Measurements from ENCODE around the gene ANKRD61. TPM values are rescaled to one million over a fixed set of nuclear protein-coding genes. Genes with fewer than 3 reads are reported as not detected.
"Not testable (repeated sequence)": the region's sequence is repeated elsewhere in the genome, so short reads cannot be mapped to it uniquely, and the experiment has no call there.

ANKRD61 gene
- total RNA-seq, 1 experiment from 2014 or later = 0.24 TPM

DNA sequence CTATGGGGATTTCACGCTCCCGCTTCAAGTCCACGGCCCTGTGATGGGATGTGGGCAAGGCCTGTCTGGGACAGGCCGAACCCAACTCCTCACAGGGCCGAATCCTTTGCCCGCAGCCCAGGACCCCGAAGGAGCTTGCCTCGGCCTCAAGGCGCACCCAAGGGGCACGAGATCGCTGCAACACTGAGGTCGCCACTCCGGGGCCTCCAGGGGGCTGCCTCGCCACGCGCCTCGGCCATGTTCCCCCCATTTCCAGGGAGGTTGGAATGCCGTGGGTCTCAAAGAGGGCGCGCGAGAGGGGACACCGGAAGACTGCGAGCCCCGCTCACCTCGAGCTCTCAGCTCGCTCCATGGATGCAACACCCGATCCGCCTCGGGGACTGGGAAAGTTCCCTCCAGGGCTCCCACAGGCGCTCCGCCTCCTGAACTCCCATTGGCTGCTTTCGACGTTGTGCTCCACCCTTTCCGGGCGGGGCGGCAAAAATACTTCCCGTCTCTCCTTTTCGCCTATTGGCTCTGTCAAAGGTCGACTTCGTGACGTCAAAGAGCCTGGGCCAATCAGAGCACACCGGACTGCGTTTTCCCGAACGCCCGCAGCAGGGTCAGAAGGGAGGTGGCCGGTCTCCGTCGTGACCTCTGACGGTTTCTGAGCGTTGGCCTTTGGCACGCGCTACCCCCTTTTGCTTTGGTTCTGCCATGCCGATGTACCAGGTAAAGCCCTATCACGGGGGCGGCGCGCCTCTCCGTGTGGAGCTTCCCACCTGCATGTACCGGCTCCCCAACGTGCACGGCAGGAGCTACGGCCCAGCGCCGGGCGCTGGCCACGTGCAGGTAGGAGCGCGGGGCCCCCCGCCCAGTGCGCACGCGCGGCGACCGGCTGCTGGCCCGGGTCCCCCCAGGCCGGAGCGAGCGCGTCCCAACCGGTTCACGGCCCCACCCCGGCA lies 22.2 kb upstream of the ANKRD61 start, which contains the start of the genes AIMP2 and PMS2:
AIMP2 (plus strand) TSS at position 605 of the 944 bp plus-strand sequence; CDS start at position 697, 92 bp downstream.
PMS2 (minus strand) TSS at position 382 of the 944 bp plus-strand sequence; CDS start at position 352, 30 bp downstream.
- Histone ChIP-seq H3K9ac (ENCODE audit: extremely low read depth, insufficient read length, low read length) (peak within 1 kb of the TSS; percentile 91), H3K79me1 (ENCODE audit: insufficient read depth, low read depth, low read length, poor library complexity, severe bottlenecking) (peaks cover 11% of the 10 kb centered on the region), H3K4me1 (ENCODE audit: insufficient read depth, low read length) (no peaks in the 10 kb centered on the region), H4K8ac (replicated peaks; ENCODE audit: insufficient read length, low read depth, low read length) (no peak within 1 kb of the TSS), H2BK20ac (ENCODE audit: low read depth, low read length, poor library complexity, severe bottlenecking) (no peak within 1 kb of the TSS), H3K79me2 (ENCODE audit: insufficient read depth, low read length) (peaks cover 4% of the 10 kb centered on the region; the same call in 1 of the 2 replicates), H3K23ac (ENCODE audit: insufficient read length, low read depth, low read length) (no peak within 1 kb of the TSS), H3K4ac (ENCODE audit: low read depth, low read length) (no peak within 1 kb of the TSS; the same call in 1 of the 2 replicates), H4K5ac (ENCODE audit: insufficient read length, low read depth, low read length) (peak within 1 kb of the TSS; percentile 41), H2BK12ac (ENCODE audit: insufficient read length, low read depth, low read length) (no peak within 1 kb of the TSS), H2AK5ac (ENCODE audit: insufficient read length, low read length) (no peak within 1 kb of the TSS), H4K91ac (ENCODE audit: insufficient read length, low read depth, low read length) (no peak within 1 kb of the TSS), H2BK15ac (ENCODE audit: low read depth, low read length) (no peak within 1 kb of the TSS), H3K27ac (ENCODE audit: insufficient read length, low read depth, low read length) (peak within 1 kb of the TSS; percentile 23), H3K4me2 (ENCODE audit: insufficient read depth, insufficient read length, low read length) (peak within 1 kb of the TSS; percentile 92), H2BK120ac (ENCODE audit: low read depth, low read length, poor library complexity, severe bottlenecking) (no peak within 1 kb of the TSS), H3K14ac (ENCODE audit: insufficient read depth, low read length) (peak within 1 kb of the TSS; percentile 99), H3K9me3 (ENCODE audit: control insufficient read depth, low read depth, low read length) (no peaks in the 10 kb centered on the region), H3T11ph (ENCODE audit: low read length) (no peak within 1 kb of the TSS), H4K20me1 (ENCODE audit: control insufficient read depth, insufficient read depth, insufficient read length) (peaks cover 2% of the 10 kb centered on the region), H2BK5ac (ENCODE audit: insufficient read length, low read length) (no peak within 1 kb of the TSS), H3K56ac (ENCODE audit: insufficient read length, low read depth, low read length) (no peak within 1 kb of the TSS), H3K23me2 (ENCODE audit: insufficient read length, low read depth, low read length, poor library complexity, severe bottlenecking) (peaks cover 2% of the 10 kb centered on the region), H3K27me3 (ENCODE audit: insufficient read depth, low read length) (no peaks in the 10 kb centered on the region), H2AFZ (ENCODE audit: low read length) (no peak within 1 kb of the TSS), H3K18ac (ENCODE audit: insufficient read length, low read depth, low read length) (peak within 1 kb of the TSS; percentile 96)
- Mint-ChIP-seq H3K9me3 (no peaks in the 10 kb centered on the region), H3K4me3 (peak within 1 kb of the TSS; percentile 86 to 92), H3K4me1 (peaks cover 9 to 22% of the 10 kb centered on the region in 2 experiments), H3K36me3 (ENCODE audit: insufficient read depth in 1 of 3, low read depth in 3 of 3) (peaks cover 20 to 36% (median 31%) of the 10 kb centered on the region in 3 experiments; a peak in 6 of 7 replicates), H3K27me3 (ENCODE audit: low read depth) (no peaks in the 10 kb centered on the region), H3K27ac (peak within 1 kb of the TSS; percentile 96 to 98 (median 96); a peak in 6 of 7 replicates)
- peak; percentile 99 for DNase-seq
- TF ChIP-seq, protein P1, sequence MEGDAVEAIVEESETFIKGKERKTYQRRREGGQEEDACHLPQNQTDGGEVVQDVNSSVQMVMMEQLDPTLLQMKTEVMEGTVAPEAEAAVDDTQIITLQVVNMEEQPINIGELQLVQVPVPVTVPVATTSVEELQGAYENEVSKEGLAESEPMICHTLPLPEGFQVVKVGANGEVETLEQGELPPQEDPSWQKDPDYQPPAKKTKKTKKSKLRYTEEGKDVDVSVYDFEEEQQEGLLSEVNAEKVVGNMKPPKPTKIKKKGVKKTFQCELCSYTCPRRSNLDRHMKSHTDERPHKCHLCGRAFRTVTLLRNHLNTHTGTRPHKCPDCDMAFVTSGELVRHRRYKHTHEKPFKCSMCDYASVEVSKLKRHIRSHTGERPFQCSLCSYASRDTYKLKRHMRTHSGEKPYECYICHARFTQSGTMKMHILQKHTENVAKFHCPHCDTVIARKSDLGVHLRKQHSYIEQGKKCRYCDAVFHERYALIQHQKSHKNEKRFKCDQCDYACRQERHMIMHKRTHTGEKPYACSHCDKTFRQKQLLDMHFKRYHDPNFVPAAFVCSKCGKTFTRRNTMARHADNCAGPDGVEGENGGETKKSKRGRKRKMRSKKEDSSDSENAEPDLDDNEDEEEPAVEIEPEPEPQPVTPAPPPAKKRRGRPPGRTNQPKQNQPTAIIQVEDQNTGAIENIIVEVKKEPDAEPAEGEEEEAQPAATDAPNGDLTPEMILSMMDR (conservative IDR thresholded peaks at IDR 0.05) = no peak
- WGBS (ENCODE audit: extremely low coverage, insufficient read length, low lambda C conversion rate) = no CpG with 5 or more reads among the region's 84 CpGs

DNA sequence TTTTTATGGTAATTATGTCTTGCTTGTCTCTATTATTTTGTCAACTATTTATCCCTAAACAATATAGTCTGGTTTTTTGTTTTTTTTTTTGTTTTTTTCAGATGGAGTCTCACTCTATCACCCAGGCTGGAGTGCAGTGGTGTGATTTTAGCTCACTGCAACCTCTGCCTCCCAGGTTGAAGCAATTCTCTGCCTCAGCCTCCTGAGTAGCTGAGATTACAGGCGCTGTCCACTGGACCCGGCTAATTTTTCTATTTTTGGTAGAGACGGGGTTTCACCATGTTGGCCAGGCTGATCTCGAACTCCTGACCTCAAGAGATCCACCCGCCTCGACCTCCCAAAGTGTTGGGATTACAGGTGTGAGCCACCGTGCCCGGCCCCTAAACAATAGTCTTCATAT lies 20.8 kb upstream of the ANKRD61 start:
- not testable (repeated sequence) for H3K4me1 ChIP-seq (ENCODE audit: insufficient read depth, low read length)

More for the DNA sequence above, 20.8 kb upstream of the ANKRD61 start:
- not testable (repeated sequence) for H4K8ac ChIP-seq (replicated peaks; ENCODE audit: insufficient read length, low read depth, low read length); H3K23ac ChIP-seq (ENCODE audit: insufficient read length, low read depth, low read length); H3K9me3 Mint-ChIP-seq; H2BK12ac ChIP-seq (ENCODE audit: insufficient read length, low read depth, low read length); H2AFZ ChIP-seq (ENCODE audit: low read length); H2BK5ac ChIP-seq (ENCODE audit: insufficient read length, low read length); H2BK20ac ChIP-seq (ENCODE audit: low read depth, low read length, poor library complexity, severe bottlenecking); H3K27me3 ChIP-seq (ENCODE audit: insufficient read depth, low read length); H4K5ac ChIP-seq (ENCODE audit: insufficient read length, low read depth, low read length); H3K9ac ChIP-seq (ENCODE audit: extremely low read depth, insufficient read length, low read length); H4K91ac ChIP-seq (ENCODE audit: insufficient read length, low read depth, low read length); H3K18ac ChIP-seq (ENCODE audit: insufficient read length, low read depth, low read length); H2BK15ac ChIP-seq (ENCODE audit: low read depth, low read length); H2AK5ac ChIP-seq (ENCODE audit: insufficient read length, low read length); H3K23me2 ChIP-seq (ENCODE audit: insufficient read length, low read depth, low read length, poor library complexity, severe bottlenecking); H2BK120ac ChIP-seq (ENCODE audit: low read depth, low read length, poor library complexity, severe bottlenecking); H3K79me2 ChIP-seq (ENCODE audit: insufficient read depth, low read length); H3K9me3 ChIP-seq (ENCODE audit: control insufficient read depth, low read depth, low read length); H3K4ac ChIP-seq (ENCODE audit: low read depth, low read length); H3K56ac ChIP-seq (ENCODE audit: insufficient read length, low read depth, low read length); H3K4me2 ChIP-seq (ENCODE audit: insufficient read depth, insufficient read length, low read length); H3T11ph ChIP-seq (ENCODE audit: low read length); H3K27ac ChIP-seq (ENCODE audit: insufficient read length, low read depth, low read length); H3K27me3 Mint-ChIP-seq (ENCODE audit: low read depth); H3K14ac ChIP-seq (ENCODE audit: insufficient read depth, low read length); DNase-seq; H4K20me1 ChIP-seq (ENCODE audit: control insufficient read depth, insufficient read depth, insufficient read length)
- Mint-ChIP-seq H3K4me3 (peak overlapping the region; percentile 86 to 92), H3K36me3 (ENCODE audit: insufficient read depth in 1 of 3, low read depth in 3 of 3) (peaks cover 27 to 44% (median 36%) of the 10 kb centered on the region in 3 experiments), H3K27ac (peak overlapping the region; percentile 28 to 82 (median 76); a peak in 4 of 7 replicates), H3K4me1 (peaks cover 9 to 22% of the 10 kb centered on the region in 2 experiments)
- peaks cover 11% of the 10 kb centered on the region for H3K79me1 ChIP-seq (ENCODE audit: insufficient read depth, low read depth, low read length, poor library complexity, severe bottlenecking)
- WGBS (ENCODE audit: extremely low coverage, insufficient read length, low lambda C conversion rate) = no CpG with 5 or more reads among the region's 8 CpGs

Data from H9 (cell line).